Spleen (tissue), 11 donors: Measurements from ENCODE around the gene KSR1. TPM values are rescaled to one million over a fixed set of nuclear protein-coding genes. Genes with fewer than 3 reads are reported as not detected.

Experiments
- DNase-seq: peaks from one replicate; pipeline ENCODE4 v3.0.0-alpha.2; 2020
- H3K27ac ChIP-seq, 8 donors: fragments of 200-600 bp; sonication (generic) in 7 of 8; 1 replicate in 4 of 8; 2 replicates in 4 of 8; pipeline versions ENCODE4 v1.5.0 to v1.8.0; 2016 to 2021; ENCODE audit warnings: inconsistent platforms in 4 of 8, mild to moderate bottlenecking in 4 of 8, moderate library complexity in 1 of 8
- H3K27me3 ChIP-seq, 7 donors: fragments of 200-600 bp; sonication (generic) in 6 of 7; replicated peaks in 1 of 7; 1 replicate in 4 of 7; 2 replicates in 3 of 7; pipeline versions ENCODE4 v1.5.0 to v1.8.0; 2016 to 2021; ENCODE audit warnings: inconsistent platforms in 3 of 7, mild to moderate bottlenecking in 1 of 7
- H3K36me3 ChIP-seq, 6 donors: fragments of 200-600 bp; sonication (generic) in 5 of 6; 1 replicate in 4 of 6; 2 replicates in 2 of 6; pipeline versions ENCODE4 v1.5.0 to v1.8.0; 2016 to 2021; ENCODE audit warnings: inconsistent platforms in 2 of 6
- H3K4me1 ChIP-seq, 6 donors: fragments of 200-600 bp; sonication (generic) in 5 of 6; 1 replicate in 3 of 6; 2 replicates in 3 of 6; pipeline versions ENCODE4 v1.5.0 to v1.8.0; 2016 to 2021; ENCODE audit warnings: inconsistent platforms in 3 of 6
- H3K4me3 ChIP-seq, 8 donors: fragments of 200-600 bp; sonication (generic) in 7 of 8; 1 replicate in 4 of 8; 2 replicates in 4 of 8; pipeline versions ENCODE4 v1.5.0 to v1.8.0; 2016 to 2021; ENCODE audit warnings: inconsistent platforms in 4 of 8, mild to moderate bottlenecking in 4 of 8, moderate library complexity in 2 of 8
- H3K9me3 ChIP-seq, 8 donors: fragments of 200-600 bp; sonication (generic) in 7 of 8; 1 replicate in 4 of 8; 2 replicates in 4 of 8; pipeline versions ENCODE4 v1.5.0 to v1.8.0; 2016 to 2021; ENCODE audit warnings: inconsistent platforms in 4 of 8
- POLR2A ChIP-seq, 3 donors: fragments of 450-650 bp; IDR thresholded peaks; one replicate each; pipeline ENCODE4 v1.5.1; 2017; ENCODE audit warnings: antibody characterized with exemption in 3 of 3, mild to moderate bottlenecking in 1 of 3
- POLR2AphosphoS5 ChIP-seq, 3 donors: sonication (generic); formaldehyde crosslinking; IDR thresholded peaks; one replicate each; pipeline ENCODE4 v1.5.1; 2017; ENCODE audit warnings: antibody characterized with exemption in 3 of 3
- WGBS, 5 donors: extraction: QIAGEN DNeasy Blood & Tissue Kit in 3 of 5; methylation state at CpG; one replicate each; pipeline versions ENCODE4 v1.1.5 to v1.1.7; 2013 to 2018; 5-methylcytosine and 5-hydroxymethylcytosine counted together
- intact Hi-C: fragments of 100-400 bp; cut with DNase I; formaldehyde crosslinking; loops from one replicate; pipeline ENCODE4 v1.15.0; 2023; ENCODE audit warnings: low total_unique reads
- polyA plus RNA-seq, 3 donors: library from polyadenylated mRNA; stranded (reverse); fragments of 200-250 nt; gene quantifications; one replicate each; pipeline ENCODE4 v1.2.1, GENCODE V29; 2013
- total RNA-seq, 7 donors: library from RNA; depleted of rRNA in 3 of 7; stranded (reverse); fragments of >200 nt in 3 of 7; fragmentation: NEBNext Ultra II Directional in 4 of 7; extraction: Animal tissue kit (Norgen Biotek cat#: 25700) in 4 of 7; gene quantifications; one replicate each; pipeline versions ENCODE4 v1.1.0 to v1.2.1, GENCODE V29; 2016 to 2021
- TF ChIP-seq, protein P1 (sequence below), 11 experiments: fragments of 200-600 bp in 7 of 11; fragments of 450-650 bp in 4 of 11; sonication (generic) in 4 of 11; IDR thresholded peaks in 8 of 11; conservative IDR thresholded peaks in 3 of 11; 1 replicate in 7 of 11; 2 replicates in 4 of 11; pipeline versions ENCODE4 v1.4.0 to v1.8.0; 2016 to 2021; ENCODE audit warnings: antibody characterized with exemption in 11 of 11, inconsistent platforms in 4 of 11, mild to moderate bottlenecking in 1 of 11
- donor health status: healthy with polysubstance abuse.
- donor health status: DM: no; HTN: no; CAD: no; lungs with moderate emphysema.
- donor health status: DM: no; HTN: no; CAD: no.
- donor health status: Bipolar disorder and iron deficiency.
- donor health status: healthy.
- donor health status: DM: no; HTN: no; CAD: no.
- donor health status: DM: yes; HTN: yes; CAD: no.

KSR1 gene
- total and polyA plus RNA-seq, 10 donors = 6.4 to 100 (median 46.0) TPM

DNA sequence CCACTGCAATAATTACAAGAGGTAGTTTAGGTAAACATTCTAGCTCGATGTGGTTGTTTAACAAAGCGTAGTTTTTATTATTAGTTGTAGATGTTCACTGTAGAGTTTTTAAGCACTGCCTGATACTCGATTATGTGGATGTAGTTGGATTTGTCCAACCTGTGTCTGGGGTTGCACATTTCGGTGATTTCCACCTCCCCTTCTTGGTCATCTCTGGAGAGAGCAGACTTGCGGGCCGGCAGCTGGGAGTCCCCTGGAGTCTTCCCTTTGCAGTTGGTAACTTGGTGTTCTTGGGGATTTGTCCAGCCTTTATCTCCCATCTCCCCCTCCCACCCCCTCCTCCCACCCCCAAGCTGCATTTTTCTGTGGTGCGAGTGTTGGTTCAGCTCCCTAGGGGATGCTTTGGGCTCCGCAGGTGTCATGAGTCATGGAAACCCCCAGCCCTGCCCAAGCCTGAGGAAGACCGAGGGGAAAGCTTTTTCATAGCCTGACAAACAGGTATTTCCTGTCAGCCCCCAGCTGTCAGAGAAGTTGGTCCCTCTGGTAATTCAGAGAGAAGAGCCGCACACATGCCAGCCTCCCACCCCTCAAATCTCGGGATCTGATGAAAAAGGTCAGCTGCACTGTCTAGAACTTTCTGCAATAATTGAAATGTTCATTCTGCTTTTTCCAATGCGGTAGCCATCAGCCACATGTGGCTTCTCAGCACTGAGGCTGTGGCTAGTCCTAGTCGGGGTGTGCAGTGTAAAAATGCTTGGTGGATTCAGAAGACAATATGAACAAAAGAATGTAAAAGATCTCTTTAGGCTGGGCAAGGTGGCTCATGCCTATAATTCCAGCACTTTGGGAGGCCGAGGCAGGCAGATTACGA lies 50.3 kb downstream of the KSR1 start:
- DNase-seq = no peak
- Histone ChIP-seq H3K9me3 (peaks cover 0 to 9% (median 4%) of the 10 kb centered on the region in 8 donors), H3K36me3 (peaks cover 0 to 3% (median 0%) of the 10 kb centered on the region in 6 donors), H3K27me3 (no peaks in the 10 kb centered on the region), H3K4me1 (peaks cover 0 to 62% (median 23%) of the 10 kb centered on the region in 6 donors), H3K27ac (no peak overlapping the region), H3K4me3 (no peak overlapping the region)
- WGBS, 5 donors = 56 to 75% (median 70%) methylated on average over 15 of the region's 15 CpGs
- no peak for TF ChIP-seq POLR2AphosphoS5 (IDR thresholded peaks at IDR 0.05)
- TF ChIP-seq POLR2A (IDR thresholded peaks at IDR 0.05) = no peak
- TF ChIP-seq, protein P1, sequence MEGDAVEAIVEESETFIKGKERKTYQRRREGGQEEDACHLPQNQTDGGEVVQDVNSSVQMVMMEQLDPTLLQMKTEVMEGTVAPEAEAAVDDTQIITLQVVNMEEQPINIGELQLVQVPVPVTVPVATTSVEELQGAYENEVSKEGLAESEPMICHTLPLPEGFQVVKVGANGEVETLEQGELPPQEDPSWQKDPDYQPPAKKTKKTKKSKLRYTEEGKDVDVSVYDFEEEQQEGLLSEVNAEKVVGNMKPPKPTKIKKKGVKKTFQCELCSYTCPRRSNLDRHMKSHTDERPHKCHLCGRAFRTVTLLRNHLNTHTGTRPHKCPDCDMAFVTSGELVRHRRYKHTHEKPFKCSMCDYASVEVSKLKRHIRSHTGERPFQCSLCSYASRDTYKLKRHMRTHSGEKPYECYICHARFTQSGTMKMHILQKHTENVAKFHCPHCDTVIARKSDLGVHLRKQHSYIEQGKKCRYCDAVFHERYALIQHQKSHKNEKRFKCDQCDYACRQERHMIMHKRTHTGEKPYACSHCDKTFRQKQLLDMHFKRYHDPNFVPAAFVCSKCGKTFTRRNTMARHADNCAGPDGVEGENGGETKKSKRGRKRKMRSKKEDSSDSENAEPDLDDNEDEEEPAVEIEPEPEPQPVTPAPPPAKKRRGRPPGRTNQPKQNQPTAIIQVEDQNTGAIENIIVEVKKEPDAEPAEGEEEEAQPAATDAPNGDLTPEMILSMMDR (IDR thresholded peaks at IDR 0.05 in 8 of 11, conservative IDR thresholded peaks at IDR 0.05 in 3 of 11) = no peak
- intact Hi-C loops = no loop called here

DNA sequence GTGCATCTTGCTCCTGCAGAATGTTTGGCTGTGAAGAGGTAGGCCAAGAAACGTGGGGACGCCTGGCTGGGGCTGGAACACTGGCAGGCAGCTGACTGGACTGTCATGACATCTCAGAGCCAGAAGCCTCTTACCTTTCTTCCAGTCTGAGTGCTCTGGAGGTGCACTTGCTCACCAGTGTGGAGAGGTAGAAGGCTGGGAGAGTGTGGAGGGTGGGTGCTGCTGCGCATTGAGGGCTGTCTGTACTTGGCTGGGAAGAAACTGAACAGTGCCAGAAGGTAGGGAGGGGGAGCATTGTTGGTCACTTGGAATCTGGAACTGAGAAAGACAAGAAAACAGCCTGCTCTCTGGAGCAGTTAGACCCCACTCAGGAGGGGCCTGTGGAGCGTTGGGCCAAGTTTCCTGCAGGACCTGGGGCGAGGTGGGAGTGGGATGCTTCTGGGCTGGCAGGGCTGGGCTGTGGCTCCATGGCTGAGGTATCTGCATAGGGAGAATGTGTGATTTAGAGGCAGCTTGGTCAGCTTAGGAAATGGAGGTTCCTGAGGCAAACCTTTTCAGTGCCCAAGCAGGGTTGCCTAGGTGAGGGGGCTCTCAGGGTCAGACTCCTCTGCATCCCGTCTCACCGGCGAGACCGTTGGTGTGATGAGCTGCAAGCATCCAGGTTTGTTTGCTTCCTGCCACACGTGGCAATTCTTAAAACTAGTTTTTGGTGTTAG lies 55.1 kb downstream of the KSR1 start:
- Histone ChIP-seq H3K27ac (no peak overlapping the region), H3K4me3 (no peak overlapping the region), H3K9me3 (no peaks in the 10 kb centered on the region), H3K36me3 (no peaks in the 10 kb centered on the region), H3K27me3 (no peaks in the 10 kb centered on the region), H3K4me1 (peaks cover 0 to 22% (median 8%) of the 10 kb centered on the region in 6 donors)
- TF ChIP-seq POLR2AphosphoS5 (IDR thresholded peaks at IDR 0.05) (no peak), POLR2A (IDR thresholded peaks at IDR 0.05) (no peak)
- TF ChIP-seq, protein P1 (IDR thresholded peaks at IDR 0.05 in 8 of 11, conservative IDR thresholded peaks at IDR 0.05 in 3 of 11) = no peak
- intact Hi-C loops = no loop called here
- 83 to 93% (median 90%) methylated on average over 5 to 10 of the region's 10 CpGs for WGBS, 5 donors
- no peak for DNase-seq

DNA sequence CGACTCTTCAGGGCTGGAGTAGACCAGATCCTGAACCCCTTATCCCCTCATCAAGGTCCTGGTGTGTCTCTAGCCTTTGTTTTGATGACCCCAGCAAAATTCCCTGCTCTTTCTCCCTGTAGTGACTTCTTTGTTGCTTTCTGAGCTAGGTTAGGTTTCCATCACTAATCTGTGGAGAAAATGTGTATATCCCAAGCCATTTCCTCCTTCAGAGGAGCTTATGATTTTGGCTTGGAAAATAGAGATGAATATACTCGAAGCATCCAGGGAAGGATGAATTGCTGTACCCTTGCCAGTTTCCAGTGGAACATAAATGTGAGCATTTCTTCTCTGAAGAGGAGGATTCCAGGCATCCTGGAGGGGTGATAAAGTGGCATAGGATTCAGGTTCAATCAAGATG lies 55.8 kb downstream of the KSR1 start:
- no peaks in the 10 kb centered on the region for H3K27me3 ChIP-seq
- DNase-seq = no peak
- H3K9me3 ChIP-seq = no peaks in the 10 kb centered on the region
- no peaks in the 10 kb centered on the region for H3K36me3 ChIP-seq
- TF ChIP-seq POLR2AphosphoS5 (IDR thresholded peaks at IDR 0.05) (no peak), POLR2A (IDR thresholded peaks at IDR 0.05) (no peak)
- TF ChIP-seq, protein P1 (IDR thresholded peaks at IDR 0.05 in 8 of 11, conservative IDR thresholded peaks at IDR 0.05 in 3 of 11) = no peak
- H3K4me1 ChIP-seq = peaks cover 0 to 15% (median 5%) of the 10 kb centered on the region in 6 donors
- no peak overlapping the region for H3K4me3 ChIP-seq
- intact Hi-C loops = no loop called here
- H3K27ac ChIP-seq = no peak overlapping the region
- WGBS, 5 donors = 66 to 96% (median 84%) methylated on average over 2 of the region's 2 CpGs
